GM12878 (cell line): Measurements from ENCODE around the gene KHNYN. TPM values are rescaled to one million over a fixed set of nuclear protein-coding genes. Genes with fewer than 3 reads are reported as not detected.

Source experiments
- ATAC-seq: fragments of 200-7000 bp; cut with Tn5 transposase; 3 replicates; pipeline ENCODE4 v1.9.1; 2020; ENCODE audit warnings: mild to moderate bottlenecking, moderate library complexity
- BruUV-seq: library from RNA; stranded (reverse); fragments of 400-500 nt; replicated peaks from 2 replicates; lab custom pipeline; 2021; lab: Mats Ljungman, UMichigan
- CTCF ChIA-PET: fragments of 300-600 bp; sonication (Branson Sonifier 250); formaldehyde crosslinking; extraction: SDS; loops from one replicate; lab custom pipeline; 2021; ENCODE audit warnings: inconsistent platforms; lab: Yijun Ruan, JAX
- POLR2A ChIA-PET: fragments of 350-600 bp; formaldehyde crosslinking; extraction: SDS; loops from one replicate; lab custom pipeline; 2021; ENCODE audit warnings: inconsistent platforms; lab: Charles Lee
- RAD21 ChIA-PET: fragments of 300-600 bp; sonication (Branson Sonifier 250); formaldehyde crosslinking; loops from one replicate; lab custom pipeline; 2023; ENCODE audit warnings: antibody characterized with exemption; ENCODE audit not compliant: unreplicated experiment; lab: Charles Lee
- SMC1A ChIA-PET: fragments of 300-600 bp; sonication (Branson Sonifier 250); formaldehyde crosslinking; loops from one replicate; lab custom pipeline; 2023; ENCODE audit not compliant: unreplicated experiment, uncharacterized antibody; lab: Charles Lee
- DNase-seq: peaks from one replicate; pipeline ENCODE4 v3.0.0-alpha.2; 2011; ENCODE audit warnings: low read depth, low spot score
- FAIRE-seq: peaks from 3 replicates; lab custom pipeline; 2011; peaks lifted over from hg19 to GRCh38; lab: Jason Lieb, UNC
- H2AFZ ChIP-seq: 2 replicates; pipeline ENCODE4 v1.6.0; 2011; ENCODE audit warnings: low read depth, low read length, control low read depth; ENCODE audit not compliant: control insufficient read depth
- H3K27ac ChIP-seq: 2 replicates; pipeline ENCODE4 v1.5.1; 2011; ENCODE audit warnings: control low read depth; ENCODE audit not compliant: control insufficient read depth, insufficient read depth
- H3K27me3 ChIP-seq, 2 experiments: replicated peaks in 1 of 2; 2 replicates each; pipeline versions ENCODE4 v1.6.0 to v1.6.1; 2011; ENCODE audit warnings: low read length in 1 of 2; ENCODE audit not compliant: control insufficient read depth in 2 of 2, insufficient read depth in 2 of 2
- H3K36me3 ChIP-seq, 2 experiments: 2 replicates each; pipeline ENCODE4 v1.5.1; 2011; ENCODE audit warnings: low read length in 1 of 2; ENCODE audit not compliant: control insufficient read depth in 2 of 2, insufficient read depth in 2 of 2
- H3K4me1 ChIP-seq: 2 replicates; pipeline ENCODE4 v1.6.1; 2011; ENCODE audit warnings: mild to moderate bottlenecking, low read length, moderate library complexity, mixed read lengths; ENCODE audit not compliant: control insufficient read depth, insufficient read depth
- H3K4me2 ChIP-seq: 2 replicates; pipeline ENCODE4 v1.6.0; 2011; ENCODE audit warnings: control low read depth; ENCODE audit not compliant: control insufficient read depth, insufficient read depth
- H3K4me3 ChIP-seq: fragments of 200-600 bp; sonication (generic); 2 replicates; pipeline ENCODE4 v1.5.1; 2016
- H3K79me2 ChIP-seq: 2 replicates; pipeline ENCODE4 v1.6.0; 2011; ENCODE audit warnings: low read length; ENCODE audit not compliant: control insufficient read depth, insufficient read depth
- H3K9ac ChIP-seq: 2 replicates; pipeline ENCODE4 v1.8.0; 2011; ENCODE audit warnings: low read length, control low read depth, mixed read lengths; ENCODE audit not compliant: control insufficient read depth, insufficient read depth
- H3K9me3 ChIP-seq: replicated peaks from 3 replicates; pipeline ENCODE4 v1.5.1; 2011; ENCODE audit warnings: mild to moderate bottlenecking, low read length; ENCODE audit not compliant: control insufficient read depth, insufficient read depth
- H4K20me1 ChIP-seq: 2 replicates; pipeline ENCODE4 v1.6.0; 2011; ENCODE audit not compliant: control insufficient read depth, insufficient read depth
- IKZF2 ChIP-seq, 2 experiments: fragments of 450-650 bp; IDR thresholded peaks; 2 replicates each; pipeline ENCODE4 v1.6.1; 2017; ENCODE audit warnings: mild to moderate bottlenecking in 2 of 2, moderate library complexity in 2 of 2
- KAT2A ChIP-seq: conservative IDR thresholded peaks from 2 replicates; pipeline ENCODE4 v1.6.1; 2011; ENCODE audit warnings: low read depth, low read length; ENCODE audit not compliant: control insufficient read depth
- MTA3 ChIP-seq: IDR thresholded peaks from 2 replicates; pipeline ENCODE4 v1.6.1; 2012; ENCODE audit warnings: low read length, inconsistent platforms, borderline replicate concordance
- NFYB ChIP-seq: IDR thresholded peaks from 2 replicates; pipeline ENCODE4 v1.6.1; 2011; ENCODE audit warnings: low read depth, mild to moderate bottlenecking, low read length, improper control_type of control experiment, moderate library complexity; ENCODE audit not compliant: insufficient read depth
- SIX5 ChIP-seq: IDR thresholded peaks from 2 replicates; pipeline ENCODE4 v1.6.1; 2011; ENCODE audit warnings: mild to moderate bottlenecking, low read depth, low read length, moderate library complexity; ENCODE audit not compliant: severe bottlenecking
- SP1 ChIP-seq: IDR thresholded peaks from one replicate; pipeline ENCODE4 v1.6.1; 2011; ENCODE audit warnings: low read depth, low read length
- SREBF1 ChIP-seq: IDR thresholded peaks from 2 replicates; pipeline ENCODE4 v1.6.1; 2012; ENCODE audit warnings: mild to moderate bottlenecking, low read length
- SUZ12 ChIP-seq: fragments of 200-600 bp; sonication (generic); IDR thresholded peaks from one replicate; pipeline ENCODE4 v1.6.1; 2018; ENCODE audit warnings: antibody characterized with exemption, mild to moderate bottlenecking; ENCODE audit not compliant: unreplicated experiment
- TCF3 ChIP-seq: IDR thresholded peaks from 2 replicates; pipeline ENCODE4 v1.6.1; 2012; ENCODE audit warnings: low read depth, mild to moderate bottlenecking, low read length, borderline replicate concordance; ENCODE audit not compliant: insufficient read depth
- ZBTB11 ChIP-seq: fragments of 450-650 bp; formaldehyde crosslinking; IDR thresholded peaks from 2 replicates; pipeline ENCODE4 v1.5.0; 2022; ENCODE audit warnings: mild to moderate bottlenecking, missing genetic modification characterization
- WGBS: methylation state at CpG from one replicate; pipeline ENCODE4 v1.1.6; 2016; ENCODE audit warnings: low lambda C conversion rate; ENCODE audit not compliant: insufficient replicate concordance, insufficient coverage; ENCODE audit errors: missing lambda C conversion rate; 5-methylcytosine and 5-hydroxymethylcytosine counted together
- in situ Hi-C: fragments of 300-500 bp; cut with MboI; formaldehyde crosslinking; loops from 9 replicates; pipeline ENCODE4 v1.14.3; 2018; ENCODE audit warnings: mixed read lengths
- intact Hi-C: fragments of 100-400 bp; cut with micrococcal nuclease; formaldehyde crosslinking; loops from one replicate; pipeline ENCODE4 v1.14.2; 2022; ENCODE audit not compliant: unreplicated experiment
- polyA plus RNA-seq, 11 experiments: library from polyadenylated mRNA; depleted of rRNA in 4 of 11; unstranded in 6 of 11; stranded (reverse) in 5 of 11; fragments of >200 nt; fragmentation: Nextera tagmentation in 4 of 11; fragmentation: Illumina TruSeq in 1 of 11; extraction: Ambion mirVana in 4 of 11; extraction: Trizol in 1 of 11; gene quantifications; 1 replicate in 1 of 11; 2 replicates in 10 of 11; pipeline versions ENCODE4 v1.2.1 to v1.2.3, GENCODE V29; 2011 to 2016; ENCODE audit warnings: inconsistent platforms in 2 of 11, missing spikeins in 2 of 11, low read depth in 1 of 11
- total RNA-seq, 4 experiments: library from RNA; depleted of rRNA in 3 of 4; stranded (reverse); fragments of >200 nt in 3 of 4; fragmentation: Illumina TruSeq in 1 of 4; extraction: Trizol in 1 of 4; gene quantifications; 2 replicates each; pipeline versions ENCODE4 v1.2.1 to v1.2.3, GENCODE V29; 2013 to 2021
- TF ChIP-seq, protein P1 (sequence below): fragments of 450-650 bp; formaldehyde crosslinking; IDR thresholded peaks from 2 replicates; pipeline ENCODE4 v1.4.0; 2022; ENCODE audit warnings: mild to moderate bottlenecking, moderate library complexity
- TF ChIP-seq, protein P2 (sequence below): IDR thresholded peaks from 2 replicates; pipeline ENCODE4 v1.6.1; 2012; ENCODE audit warnings: low read depth, low read length, improper control_type of control experiment
- TF ChIP-seq, protein P3 (sequence below): IDR thresholded peaks from 2 replicates; pipeline ENCODE4 v1.6.1; 2011; ENCODE audit warnings: low read depth, low read length, improper control_type of control experiment, borderline replicate concordance
- TF ChIP-seq, protein P4 (sequence below): fragments of 450-650 bp; IDR thresholded peaks from 2 replicates; pipeline ENCODE4 v1.6.1; 2016; ENCODE audit warnings: mild to moderate bottlenecking

Gene KHNYN
- total and polyA plus RNA-seq, 10 of the 15 experiments (the other 5 are each of a cell fraction or from before 2014, with no cell fraction given), result 1.4 to 34.7 (median 21.5) TPM

GRCh38 chr14:24399999-24400718, 29.6 kb upstream of the KHNYN start:
- WGBS, result 12% methylated on average over 4 of the region's 4 CpGs
- no peak overlapping the region for H3K27ac ChIP-seq
- no peaks in the 10 kb centered on the region for H3K9me3 ChIP-seq
- FAIRE-seq (no peak), DNase-seq (no peak), ATAC-seq (no peak)
- in situ Hi-C loops, result no loop called here
- no peaks in the 10 kb centered on the region for H4K20me1 ChIP-seq
- intact Hi-C loops, result no loop called here
- no peak overlapping the region for H3K9ac ChIP-seq
- RAD21 ChIA-PET, result no interaction called here
- POLR2A ChIA-PET, result no interaction called here
- peaks cover 4 to 8% of the 10 kb centered on the region in 2 experiments for H3K27me3 ChIP-seq
- SMC1A ChIA-PET, result no interaction called here
- no peaks in the 10 kb centered on the region for H3K4me1 ChIP-seq
- no peaks in the 10 kb centered on the region for H3K79me2 ChIP-seq
- no peaks in the 10 kb centered on the region for H3K36me3 ChIP-seq
- H3K4me2 ChIP-seq, result no peak overlapping the region
- no TSS peak for BruUV-seq
- H3K4me3 ChIP-seq, result no peak overlapping the region
- H2AFZ ChIP-seq, result no peak overlapping the region
- CTCF ChIA-PET, result interaction anchor here (1.2 kb wide), 1 partner anchor 32 kb away, joined by 3 read pairs; no protein-coding TSS in a partner anchor
- TF ChIP-seq, protein P1, sequence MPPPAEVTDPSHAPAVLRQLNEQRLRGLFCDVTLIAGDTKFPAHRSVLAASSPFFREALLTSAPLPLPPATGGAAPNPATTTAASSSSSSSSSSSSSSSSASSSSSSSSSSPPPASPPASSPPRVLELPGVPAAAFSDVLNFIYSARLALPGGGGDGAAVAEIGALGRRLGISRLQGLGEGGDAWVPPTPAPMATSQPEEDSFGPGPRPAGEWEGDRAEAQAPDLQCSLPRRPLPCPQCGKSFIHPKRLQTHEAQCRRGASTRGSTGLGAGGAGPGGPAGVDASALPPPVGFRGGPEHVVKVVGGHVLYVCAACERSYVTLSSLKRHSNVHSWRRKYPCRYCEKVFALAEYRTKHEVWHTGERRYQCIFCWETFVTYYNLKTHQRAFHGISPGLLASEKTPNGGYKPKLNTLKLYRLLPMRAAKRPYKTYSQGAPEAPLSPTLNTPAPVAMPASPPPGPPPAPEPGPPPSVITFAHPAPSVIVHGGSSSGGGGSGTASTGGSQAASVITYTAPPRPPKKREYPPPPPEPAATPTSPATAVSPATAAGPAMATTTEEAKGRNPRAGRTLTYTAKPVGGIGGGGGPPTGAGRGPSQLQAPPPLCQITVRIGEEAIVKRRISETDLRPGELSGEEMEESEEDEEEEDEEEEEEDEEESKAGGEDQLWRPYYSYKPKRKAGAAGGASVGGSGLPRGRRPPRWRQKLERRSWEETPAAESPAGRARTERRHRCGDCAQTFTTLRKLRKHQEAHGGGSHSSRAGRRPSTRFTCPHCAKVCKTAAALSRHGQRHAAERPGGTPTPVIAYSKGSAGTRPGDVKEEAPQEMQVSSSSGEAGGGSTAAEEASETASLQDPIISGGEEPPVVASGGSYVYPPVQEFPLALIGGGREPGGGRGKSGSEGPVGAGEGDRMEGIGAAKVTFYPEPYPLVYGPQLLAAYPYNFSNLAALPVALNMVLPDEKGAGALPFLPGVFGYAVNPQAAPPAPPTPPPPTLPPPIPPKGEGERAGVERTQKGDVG (CRISPR knock-in tag), result no peak
- TF ChIP-seq SP1 (no peak), NFYB (no peak), SIX5 (no peak), IKZF2 (IDR thresholded peaks at IDR 0.05) (no peak), SUZ12 (no peak), KAT2A (no peak), MTA3 (no peak), TCF3 (no peak), ZBTB11 (CRISPR knock-in tag) (no peak), SREBF1 (no peak)
- TF ChIP-seq, protein P2, sequence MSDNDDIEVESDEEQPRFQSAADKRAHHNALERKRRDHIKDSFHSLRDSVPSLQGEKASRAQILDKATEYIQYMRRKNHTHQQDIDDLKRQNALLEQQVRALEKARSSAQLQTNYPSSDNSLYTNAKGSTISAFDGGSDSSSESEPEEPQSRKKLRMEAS, result no peak
- TF ChIP-seq, protein P3, sequence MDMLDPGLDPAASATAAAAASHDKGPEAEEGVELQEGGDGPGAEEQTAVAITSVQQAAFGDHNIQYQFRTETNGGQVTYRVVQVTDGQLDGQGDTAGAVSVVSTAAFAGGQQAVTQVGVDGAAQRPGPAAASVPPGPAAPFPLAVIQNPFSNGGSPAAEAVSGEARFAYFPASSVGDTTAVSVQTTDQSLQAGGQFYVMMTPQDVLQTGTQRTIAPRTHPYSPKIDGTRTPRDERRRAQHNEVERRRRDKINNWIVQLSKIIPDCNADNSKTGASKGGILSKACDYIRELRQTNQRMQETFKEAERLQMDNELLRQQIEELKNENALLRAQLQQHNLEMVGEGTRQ, result no peak
- TF ChIP-seq, protein P4, sequence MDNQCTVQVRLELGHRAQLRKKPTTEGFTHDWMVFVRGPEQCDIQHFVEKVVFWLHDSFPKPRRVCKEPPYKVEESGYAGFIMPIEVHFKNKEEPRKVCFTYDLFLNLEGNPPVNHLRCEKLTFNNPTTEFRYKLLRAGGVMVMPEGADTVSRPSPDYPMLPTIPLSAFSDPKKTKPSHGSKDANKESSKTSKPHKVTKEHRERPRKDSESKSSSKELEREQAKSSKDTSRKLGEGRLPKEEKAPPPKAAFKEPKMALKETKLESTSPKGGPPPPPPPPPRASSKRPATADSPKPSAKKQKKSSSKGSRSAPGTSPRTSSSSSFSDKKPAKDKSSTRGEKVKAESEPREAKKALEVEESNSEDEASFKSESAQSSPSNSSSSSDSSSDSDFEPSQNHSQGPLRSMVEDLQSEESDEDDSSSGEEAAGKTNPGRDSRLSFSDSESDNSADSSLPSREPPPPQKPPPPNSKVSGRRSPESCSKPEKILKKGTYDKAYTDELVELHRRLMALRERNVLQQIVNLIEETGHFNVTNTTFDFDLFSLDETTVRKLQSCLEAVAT, result no peak
